MCF 10A (cell line): ENCODE measurements around the gene UTP11. TPM values are rescaled to one million over a fixed set of nuclear protein-coding genes. Genes with fewer than 3 reads are reported as not detected.
A peak's percentile ranks its signal among the peaks of the same experiment; 100 is the strongest.
"Not testable (repeated sequence)": the region's sequence is repeated elsewhere in the genome, so short reads cannot be mapped to it uniquely, and the experiment has no call there.

ENCODE experiments used
- BruUV-seq: library from RNA; stranded (reverse); fragments of 400-500 nt; replicated peaks from 2 replicates; lab custom pipeline; 2021; lab: Mats Ljungman, UMichigan
- CTCF ChIA-PET: fragments of 300-600 bp; sonication (Branson Sonifier 250); formaldehyde crosslinking; extraction: SDS; loops from one replicate; lab custom pipeline; 2021; ENCODE audit warnings: antibody characterized with exemption, inconsistent platforms; lab: Yijun Ruan, JAX
- POLR2A ChIA-PET: fragments of 300-600, 350-650 bp; sonication (Branson Sonifier 250); formaldehyde crosslinking; extraction: SDS; loops from one replicate; lab custom pipeline; 2020; ENCODE audit warnings: antibody characterized with exemption, inconsistent platforms; lab: Yijun Ruan, JAX
- DNase-seq: peaks from one replicate; pipeline ENCODE4 v3.0.0-alpha.2; 2018; ENCODE audit not compliant: unreplicated experiment
- H3K27ac Mint-ChIP-seq: one replicate; pipeline ENCODE4 v1.8.0; 2022; ENCODE audit warnings: mild to moderate bottlenecking, low read depth, mixed read lengths; ENCODE audit not compliant: unreplicated experiment
- H3K27me3 Mint-ChIP-seq: one replicate; pipeline ENCODE4 v1.8.0; 2022; ENCODE audit warnings: mixed read lengths; ENCODE audit not compliant: insufficient read depth, unreplicated experiment
- H3K36me3 Mint-ChIP-seq: one replicate; pipeline ENCODE4 v1.8.0; 2022; ENCODE audit warnings: mild to moderate bottlenecking, moderate library complexity, mixed read lengths; ENCODE audit not compliant: insufficient read depth, unreplicated experiment
- H3K4me1 Mint-ChIP-seq: one replicate; pipeline ENCODE4 v1.8.0; 2022; ENCODE audit warnings: mixed read lengths; ENCODE audit not compliant: insufficient read depth, unreplicated experiment
- H3K4me3 Mint-ChIP-seq: one replicate; pipeline ENCODE4 v1.8.0; 2022; ENCODE audit warnings: mild to moderate bottlenecking, moderate library complexity, mixed read lengths; ENCODE audit not compliant: unreplicated experiment
- H3K9me3 Mint-ChIP-seq: one replicate; pipeline ENCODE4 v1.8.0; 2022; ENCODE audit warnings: mixed read lengths; ENCODE audit not compliant: unreplicated experiment
- intact Hi-C: fragments of 100-400 bp; cut with micrococcal nuclease; formaldehyde crosslinking; loops from 2 replicates; pipeline ENCODE4 v1.14.1; 2022
- total RNA-seq: library from RNA; stranded (reverse); gene quantifications from 2 replicates; pipeline ENCODE4 v1.2.3, GENCODE V29; 2022
- TF ChIP-seq, protein P1 (sequence below): fragments of 200-600 bp; IDR thresholded peaks from one replicate; pipeline ENCODE4 v1.8.0; 2022; ENCODE audit warnings: antibody characterized with exemption, mild to moderate bottlenecking; ENCODE audit not compliant: unreplicated experiment

UTP11 gene
- total RNA-seq, 1 experiment from 2014 or later, result 66.5 TPM

DNA sequence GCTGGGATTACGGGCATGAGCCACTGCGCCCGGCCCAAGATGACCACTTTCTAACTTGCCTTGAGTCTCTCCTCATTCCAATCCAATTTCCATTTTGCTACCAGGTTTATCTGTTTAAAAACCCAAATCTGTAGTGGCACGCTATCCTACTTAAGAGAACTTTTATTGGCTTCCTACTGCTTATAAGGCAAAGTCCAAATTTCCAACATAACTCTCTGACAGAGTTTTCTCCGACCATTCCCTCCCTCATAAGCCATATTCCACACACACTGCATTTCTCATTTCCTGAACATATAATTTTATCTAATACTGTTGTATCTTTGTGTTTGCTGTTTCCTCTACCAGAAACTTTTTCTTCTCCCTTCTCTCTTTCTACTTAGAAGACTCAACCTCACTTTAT lies 38.0 kb upstream of the UTP11 start:
- CTCF ChIA-PET, result interaction anchor here (0.7 to 1.9 kb wide), 2 partner anchors 13 to 112 kb away, joined by 3 to 7 read pairs; no protein-coding TSS in a partner anchor
- Mint-ChIP-seq H3K27ac (no peak overlapping the region), H3K36me3 (peaks cover 97% of the 10 kb centered on the region), H3K27me3 (no peaks in the 10 kb centered on the region), H3K4me3 (no peak overlapping the region), H3K4me1 (no peaks in the 10 kb centered on the region), H3K9me3 (no peaks in the 10 kb centered on the region)
- intact Hi-C loops, result loop anchor here (10.0 kb wide), 1 partner anchor 160 kb away; no protein-coding TSS in a partner anchor
- no peak for DNase-seq
- POLR2A ChIA-PET, result no interaction called here
- BruUV-seq, result no TSS peak
- TF ChIP-seq, protein P1, sequence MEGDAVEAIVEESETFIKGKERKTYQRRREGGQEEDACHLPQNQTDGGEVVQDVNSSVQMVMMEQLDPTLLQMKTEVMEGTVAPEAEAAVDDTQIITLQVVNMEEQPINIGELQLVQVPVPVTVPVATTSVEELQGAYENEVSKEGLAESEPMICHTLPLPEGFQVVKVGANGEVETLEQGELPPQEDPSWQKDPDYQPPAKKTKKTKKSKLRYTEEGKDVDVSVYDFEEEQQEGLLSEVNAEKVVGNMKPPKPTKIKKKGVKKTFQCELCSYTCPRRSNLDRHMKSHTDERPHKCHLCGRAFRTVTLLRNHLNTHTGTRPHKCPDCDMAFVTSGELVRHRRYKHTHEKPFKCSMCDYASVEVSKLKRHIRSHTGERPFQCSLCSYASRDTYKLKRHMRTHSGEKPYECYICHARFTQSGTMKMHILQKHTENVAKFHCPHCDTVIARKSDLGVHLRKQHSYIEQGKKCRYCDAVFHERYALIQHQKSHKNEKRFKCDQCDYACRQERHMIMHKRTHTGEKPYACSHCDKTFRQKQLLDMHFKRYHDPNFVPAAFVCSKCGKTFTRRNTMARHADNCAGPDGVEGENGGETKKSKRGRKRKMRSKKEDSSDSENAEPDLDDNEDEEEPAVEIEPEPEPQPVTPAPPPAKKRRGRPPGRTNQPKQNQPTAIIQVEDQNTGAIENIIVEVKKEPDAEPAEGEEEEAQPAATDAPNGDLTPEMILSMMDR, result no peak

DNA sequence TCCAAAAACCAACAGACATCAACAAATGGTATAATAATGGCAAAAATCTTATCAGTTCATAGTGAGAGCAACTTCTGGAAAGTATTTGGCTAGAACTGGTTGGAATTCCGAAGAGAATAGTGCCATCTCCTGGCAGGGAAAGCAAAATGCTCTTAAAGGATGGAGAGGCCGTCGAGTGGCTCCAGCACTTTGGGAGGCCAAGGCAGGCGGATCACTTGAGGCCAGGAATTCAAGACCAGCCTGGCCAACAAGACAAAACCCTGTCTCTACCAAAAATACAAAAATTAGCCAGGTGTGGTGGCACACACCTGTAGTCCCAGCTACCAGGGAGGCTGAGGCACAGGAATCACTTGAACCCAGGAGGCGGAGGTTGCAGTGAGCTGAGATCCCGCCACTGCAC lies 37.5 kb upstream of the UTP11 start:
- H3K36me3 Mint-ChIP-seq, result peaks cover 97% of the 10 kb centered on the region

GRCh38 chr1:37978541-37978940 lies 34.0 kb upstream of the UTP11 start:
- ChIA-PET POLR2A (no interaction called here), CTCF (interaction anchor here (0.6 kb wide), 1 partner anchor 282 kb away, joined by 4 read pairs; no protein-coding TSS in a partner anchor)
- DNase-seq, result no peak
- no peaks in the 10 kb centered on the region for H3K9me3 Mint-ChIP-seq
- no peaks in the 10 kb centered on the region for H3K27me3 Mint-ChIP-seq
- BruUV-seq, result no TSS peak
- H3K4me1 Mint-ChIP-seq, result no peaks in the 10 kb centered on the region
- H3K27ac Mint-ChIP-seq, result no peak overlapping the region
- H3K4me3 Mint-ChIP-seq, result no peak overlapping the region
- TF ChIP-seq, protein P1, result no peak
- intact Hi-C loops, result loop anchor here (10.0 kb wide), 1 partner anchor 164 kb away; no protein-coding TSS in a partner anchor
- peaks cover 97% of the 10 kb centered on the region for H3K36me3 Mint-ChIP-seq

More for the DNA sequence above, 37.5 kb upstream of the UTP11 start:
- H3K9me3 Mint-ChIP-seq, H3K27ac Mint-ChIP-seq, H3K4me1 Mint-ChIP-seq, H3K4me3 Mint-ChIP-seq, POLR2A ChIA-PET, H3K27me3 Mint-ChIP-seq, BruUV-seq: not testable (repeated sequence)
- peak; percentile 55 for DNase-seq
- TF ChIP-seq, protein P1, result peak; percentile 43
- CTCF ChIA-PET, result interaction anchor here (0.6 to 1.9 kb wide), 13 partner anchors 9 to 112 kb away, joined by 3 to 10 read pairs (median 5); no protein-coding TSS in a partner anchor
- intact Hi-C loops, result loop anchor here (1.0 to 10.0 kb wide), 2 partner anchors 85 to 160 kb away; no protein-coding TSS in a partner anchor

- Mint-ChIP-seq H3K9me3 (no peaks in the 10 kb centered on the region), H3K27ac (no peak overlapping the region), H3K4me1 (no peaks in the 10 kb centered on the region), H3K4me3 (no peak overlapping the region), H3K36me3 (peaks cover 94% of the 10 kb centered on the region), H3K27me3 (no peaks in the 10 kb centered on the region)
- BruUV-seq, result no TSS peak
- intact Hi-C loops, result no loop called here
- DNase-seq, result no peak
- POLR2A ChIA-PET, result no interaction called here
- CTCF ChIA-PET, result interaction anchor here (0.6 kb wide), 2 partner anchors 18 to 301 kb away, joined by 3 read pairs; no protein-coding TSS in a partner anchor
- TF ChIP-seq, protein P1, result no peak
These were observed 29.0 kb upstream of the UTP11 start for GRCh38 chr1:37983546-37983945.
